Measurements from ENCODE around the gene SPAG16. TPM values are rescaled to one million over a fixed set of nuclear protein-coding genes. Genes with fewer than 3 reads are reported as not detected.

SPAG16 gene
- total RNA-seq, 4 donors from 2014 or later, result 14.1 to 43.1 (median 30.2) TPM

- Histone ChIP-seq H3K4me3 (peak overlapping the region in 1 of 4 donors; percentile 1), H3K9me3 (no peaks in the 10 kb centered on the region), H3K27me3 (no peaks in the 10 kb centered on the region), H3K27ac (peak overlapping the region in 3 of 4 donors; percentile 55 to 80 (median 74)), H3K36me3 (no peaks in the 10 kb centered on the region), H3K4me1 (peaks cover 0 to 23% (median 0%) of the 10 kb centered on the region in 3 donors)
- intact Hi-C loops (cut with DNase I), result no loop called here
- TF ChIP-seq CTCF (IDR thresholded peaks at IDR 0.05), result no peak
- TF ChIP-seq POLR2A (IDR thresholded peaks at IDR 0.05), result no peak
- 16 to 33% methylated on average over 3 of the region's 3 CpGs for WGBS, 2 donors
- DNase-seq, result no peak
Observed at GRCh38 chr2:213238753-213239495, 45.3 kb upstream of the SPAG16 start.

- intact Hi-C loops (cut with DNase I), result no loop called here
- Histone ChIP-seq H3K27me3 (no peaks in the 10 kb centered on the region), H3K36me3 (no peaks in the 10 kb centered on the region), H3K27ac (no peak overlapping the region), H3K4me3 (no peak overlapping the region), H3K9me3 (no peaks in the 10 kb centered on the region), H3K4me1 (peaks cover 0 to 28% (median 0%) of the 10 kb centered on the region in 3 donors)
- WGBS, 2 donors, result 93 to 94% methylated on average over 6 of the region's 6 CpGs
- no peak for TF ChIP-seq POLR2A (IDR thresholded peaks at IDR 0.05)
- no peak for DNase-seq
Observed at GRCh38 chr2:213241817-213242216, 42.4 kb upstream of the SPAG16 start.

- H3K27me3 ChIP-seq, result no peaks in the 10 kb centered on the region
- no peak for DNase-seq
- H3K9me3 ChIP-seq, result no peaks in the 10 kb centered on the region
- H3K4me3 ChIP-seq, result no peak overlapping the region
- 91 to 93% methylated on average over 1 of the region's 1 CpG for WGBS, 2 donors
- TF ChIP-seq POLR2A (IDR thresholded peaks at IDR 0.05), result no peak
- no peak for TF ChIP-seq CTCF (IDR thresholded peaks at IDR 0.05)
- H3K4me1 ChIP-seq, result peaks cover 0 to 37% (median 0%) of the 10 kb centered on the region in 3 donors
- intact Hi-C loops (cut with DNase I), result no loop called here
- no peaks in the 10 kb centered on the region for H3K36me3 ChIP-seq
- no peak overlapping the region for H3K27ac ChIP-seq
Observed at GRCh38 chr2:213242653-213243052, 41.6 kb upstream of the SPAG16 start.

- 76 to 82% methylated on average over 6 of the region's 6 CpGs for WGBS, 2 donors
Observed at GRCh38 chr2:213243189-213244044, 40.8 kb upstream of the SPAG16 start.

More at GRCh38 chr2:213243189-213244044, 40.8 kb upstream of the SPAG16 start:
- no peak for DNase-seq
- H3K4me3 ChIP-seq, result no peak overlapping the region
- no peaks in the 10 kb centered on the region for H3K36me3 ChIP-seq
- H3K27me3 ChIP-seq, result no peaks in the 10 kb centered on the region
- intact Hi-C loops (cut with DNase I), result no loop called here
- H3K9me3 ChIP-seq, result no peaks in the 10 kb centered on the region
- H3K27ac ChIP-seq, result no peak overlapping the region
- H3K4me1 ChIP-seq, result peaks cover 0 to 37% (median 0%) of the 10 kb centered on the region in 3 donors
- TF ChIP-seq CTCF (IDR thresholded peaks at IDR 0.05) (no peak), POLR2A (IDR thresholded peaks at IDR 0.05) (no peak)
